K562 (cell line): Measurements from ENCODE around the gene PTTG1IP. TPM values are rescaled to one million over a fixed set of nuclear protein-coding genes. Genes with fewer than 3 reads are reported as not detected.

Source experiments
- ATAC-seq: fragments of 200-7000 bp; cut with Tn5 transposase; 3 replicates; pipeline ENCODE4 v1.9.1; 2020; ENCODE audit warnings: moderate library complexity
- BruUV-seq: library from RNA; stranded (reverse); fragments of 400-500 nt; replicated peaks from 2 replicates; lab custom pipeline; 2021; lab: Mats Ljungman, UMichigan
- CTCF ChIA-PET: fragments of 300-600 bp; formaldehyde crosslinking; extraction: SDS; loops from one replicate; lab custom pipeline; 2021; ENCODE audit warnings: low intra/inter-chr PET ratio; lab: Yijun Ruan, JAX
- POLR2A ChIA-PET: fragments of 300-600, 350-650 bp; sonication (Branson Sonifier 250); formaldehyde crosslinking; extraction: SDS; loops from one replicate; lab custom pipeline; 2021; ENCODE audit warnings: antibody characterized with exemption, inconsistent platforms; lab: Yijun Ruan, JAX
- DNase-seq, 4 experiments: peaks; one replicate each; pipeline versions ENCODE4 v3.0.0 to v3.0.0-alpha.2; 2011 to 2018; ENCODE audit warnings: low spot score in 3 of 4, mixed read lengths in 3 of 4; ENCODE audit errors: extremely low read depth in 1 of 4
- FAIRE-seq: peaks from 2 replicates; lab custom pipeline; 2011; peaks lifted over from hg19 to GRCh38; lab: Jason Lieb, UNC
- H2AFZ ChIP-seq: 2 replicates; pipeline ENCODE4 v1.6.0; 2011; ENCODE audit warnings: low read depth, low read length, control low read depth, inconsistent platforms
- H3K27ac ChIP-seq: fragments of 200-600 bp; 3 replicates; pipeline ENCODE4 v1.8.0; 2011; ENCODE audit warnings: low read depth, mild to moderate bottlenecking, control low read depth, inconsistent platforms, low read length, moderate library complexity, mixed read lengths; ENCODE audit errors: extremely low read depth
- H3K27me3 ChIP-seq, 2 experiments: fragments of 300-600 bp in 1 of 2; 2 replicates in 1 of 2; 3 replicates in 1 of 2; pipeline versions ENCODE4 v1.6.0 to v1.8.0; 2011; ENCODE audit warnings: inconsistent platforms in 2 of 2, low read length in 2 of 2, mild to moderate bottlenecking in 1 of 2, mixed read lengths in 1 of 2, moderate library complexity in 1 of 2; ENCODE audit not compliant: control insufficient read depth in 2 of 2, insufficient read depth in 2 of 2
- H3K36me3 ChIP-seq: fragments of 300-600 bp; 3 replicates; pipeline ENCODE4 v1.8.0; 2011; ENCODE audit warnings: mild to moderate bottlenecking, low read length, inconsistent platforms; ENCODE audit not compliant: control insufficient read depth, insufficient read depth
- H3K4me1 ChIP-seq, 2 experiments: fragments of 200-600 bp in 1 of 2; replicated peaks in 1 of 2; 2 replicates in 1 of 2; 3 replicates in 1 of 2; pipeline versions ENCODE4 v1.5.1 to v1.8.0; 2011; ENCODE audit warnings: inconsistent platforms in 2 of 2, low read length in 2 of 2, mild to moderate bottlenecking in 1 of 2, mixed read lengths in 1 of 2, moderate library complexity in 1 of 2; ENCODE audit not compliant: control insufficient read depth in 2 of 2, insufficient read depth in 2 of 2
- H3K4me2 ChIP-seq: 2 replicates; pipeline ENCODE4 v1.6.1; 2011; ENCODE audit warnings: low read length, control low read depth, inconsistent platforms, mixed read lengths; ENCODE audit not compliant: insufficient read depth
- H3K4me3 ChIP-seq: fragments of 200-600 bp; sonication (generic), shearing (Covaris generic); 2 replicates; pipeline ENCODE4 v1.5.1; 2016; ENCODE audit warnings: control low read depth, inconsistent platforms
- H3K79me2 ChIP-seq: fragments of 200-600 bp; 3 replicates; pipeline ENCODE4 v1.8.0; 2011; ENCODE audit warnings: low read length, inconsistent platforms; ENCODE audit not compliant: control insufficient read depth, insufficient read depth
- H3K9ac ChIP-seq, 2 experiments: 2 replicates each; pipeline versions ENCODE4 v1.6.0 to v1.6.1; 2011; ENCODE audit warnings: low read depth in 2 of 2, low read length in 2 of 2, control low read depth in 1 of 2, inconsistent platforms in 1 of 2, mild to moderate bottlenecking in 1 of 2, mixed read lengths in 1 of 2; ENCODE audit not compliant: insufficient read depth in 1 of 2
- H3K9me1 ChIP-seq: one replicate; pipeline ENCODE4 v1.6.0; 2011; ENCODE audit warnings: inconsistent platforms, mild to moderate bottlenecking, low read length, moderate library complexity; ENCODE audit not compliant: control insufficient read depth, insufficient read depth
- H3K9me3 ChIP-seq: replicated peaks from 2 replicates; pipeline ENCODE4 v1.5.1; 2011; ENCODE audit warnings: low read depth, low read length, inconsistent platforms; ENCODE audit not compliant: control insufficient read depth, insufficient read depth
- H4K20me1 ChIP-seq: replicated peaks from 2 replicates; pipeline ENCODE4 v1.6.1; 2011; ENCODE audit warnings: low read length, inconsistent platforms, mixed read lengths; ENCODE audit not compliant: control insufficient read depth, insufficient read depth
- DPF2 ChIP-seq: fragments of 450-650 bp; IDR thresholded peaks from 2 replicates; pipeline ENCODE4 v1.6.1; 2016
- GTF2A2 ChIP-seq: IDR thresholded peaks from 2 replicates; pipeline ENCODE4 v1.6.1; 2016; ENCODE audit warnings: mild to moderate bottlenecking, missing genetic modification characterization, missing compliant biosample characterization
- HDAC2 ChIP-seq: fragments of 450-650 bp; IDR thresholded peaks from 2 replicates; pipeline ENCODE4 v1.6.1; 2016; ENCODE audit warnings: mild to moderate bottlenecking
- HMBOX1 ChIP-seq: sonication (generic); IDR thresholded peaks from 2 replicates; pipeline ENCODE4 v1.6.1; 2016
- LEF1 ChIP-seq: fragments of 450-650 bp; IDR thresholded peaks from 2 replicates; pipeline ENCODE4 v1.6.1; 2016; ENCODE audit warnings: mild to moderate bottlenecking
- MYC ChIP-seq, 2 experiments: fragments of 250-450 bp in 1 of 2; sonication (Bioruptor Pico) in 1 of 2; IDR thresholded peaks; 2 replicates each; pipeline versions ENCODE4 v1.5.1 to v1.6.1; 2012 to 2021; ENCODE audit warnings: low read depth in 2 of 2, borderline replicate concordance in 1 of 2, improper control_type of control experiment in 1 of 2, low read length in 1 of 2, mild to moderate bottlenecking in 1 of 2, moderate library complexity in 1 of 2
- RBFOX2 ChIP-seq: fragments of 200-400 bp; formaldehyde crosslinking; IDR thresholded peaks from 2 replicates; pipeline ENCODE4 v1.6.1; 2017; ENCODE audit warnings: low read depth, mild to moderate bottlenecking, low read length, moderate library complexity
- RCOR1 ChIP-seq, 2 experiments: IDR thresholded peaks; 2 replicates each; pipeline ENCODE4 v1.6.1; 2012; ENCODE audit warnings: low read depth in 2 of 2, low read length in 2 of 2, borderline replicate concordance in 1 of 2, improper control_type of control experiment in 1 of 2
- SETDB1 ChIP-seq: IDR thresholded peaks from one replicate; pipeline ENCODE4 v1.6.1; 2012; ENCODE audit warnings: low read length, control low read depth, inconsistent platforms
- THRA ChIP-seq: fragments of 450-650 bp; IDR thresholded peaks from 2 replicates; pipeline ENCODE4 v1.6.1; 2017; ENCODE audit warnings: mild to moderate bottlenecking, moderate library complexity
- ZNF586 ChIP-seq: fragments of 450-650 bp; formaldehyde crosslinking; conservative IDR thresholded peaks from 2 replicates; pipeline ENCODE4 v1.4.0; 2020; ENCODE audit warnings: mild to moderate bottlenecking, moderate library complexity
- WGBS: fragments of 100-300 bp; shearing (Covaris generic); methylation state at CpG from one replicate; pipeline ENCODE4 v1.1.6; 2016; ENCODE audit warnings: low coverage, mixed read lengths; ENCODE audit not compliant: insufficient coverage; ENCODE audit errors: missing lambda C conversion rate; 5-methylcytosine and 5-hydroxymethylcytosine counted together
- in situ Hi-C: fragments of 300-500 bp; cut with MboI; formaldehyde crosslinking; loops from 4 replicates; pipeline ENCODE4 v1.15.0; 2018; ENCODE audit warnings: inconsistent platforms, mixed read lengths
- intact Hi-C: fragments of 100-400 bp; cut with micrococcal nuclease; formaldehyde crosslinking; loops from 2 replicates; pipeline ENCODE4 v1.14.2; 2022
- polyA plus RNA-seq, 8 experiments: library from polyadenylated mRNA; depleted of rRNA in 4 of 8; stranded (reverse) in 5 of 8; unstranded in 3 of 8; fragments of >200 nt; fragmentation: Nextera tagmentation in 2 of 8; fragmentation: Illumina TruSeq in 1 of 8; extraction: Ambion mirVana in 2 of 8; extraction: Trizol in 1 of 8; gene quantifications; 2 replicates each; pipeline versions ENCODE4 v1.2.1 to v1.2.3, GENCODE V29; 2011 to 2014; ENCODE audit warnings: inconsistent platforms in 1 of 8, missing spikeins in 1 of 8
- total RNA-seq, 7 experiments: library from RNA; depleted of rRNA in 6 of 7; stranded (reverse); fragments of >200 nt in 6 of 7; fragmentation: Illumina TruSeq in 2 of 7; extraction: Trizol in 2 of 7; gene quantifications; 2 replicates each; pipeline versions ENCODE4 v1.2.1 to v1.2.3, GENCODE V29; 2011 to 2021; ENCODE audit warnings: low replicate concordance in 1 of 7
- TF ChIP-seq, protein P1 (sequence below): sonication (generic); formaldehyde crosslinking; IDR thresholded peaks from 2 replicates; pipeline ENCODE4 v1.9.0; 2022; ENCODE audit warnings: mild to moderate bottlenecking, missing genetic modification reagents
- TF ChIP-seq, protein P2 (sequence below): sonication (generic); formaldehyde crosslinking; IDR thresholded peaks from 2 replicates; pipeline ENCODE4 v1.9.0; 2022; ENCODE audit warnings: mild to moderate bottlenecking, missing genetic modification reagents
- TF ChIP-seq, protein P3 (sequence below), 2 experiments: fragments of 450-650 bp; conservative IDR thresholded peaks; 2 replicates each; pipeline ENCODE4 v1.6.1; 2017; ENCODE audit warnings: mild to moderate bottlenecking in 2 of 2, moderate library complexity in 2 of 2

Gene PTTG1IP
- total and polyA plus RNA-seq, 9 of the 15 experiments (the other 6 are each of a cell fraction or from before 2014, with no cell fraction given), result 5.0 to 99.3 (median 82.4) TPM

GRCh38 chr21:44836666-44837471, 36.6 kb downstream of the PTTG1IP start:
- ATAC-seq (peak; percentile 87), DNase-seq (peak; percentile 47 to 82 (median 64)), FAIRE-seq (peak; percentile 85)
- H3K9me1 ChIP-seq, result no peaks in the 10 kb centered on the region
- H3K4me2 ChIP-seq, result peak overlapping the region; percentile 43; the same call in 1 of the 2 replicates
- peaks cover 21 to 48% of the 10 kb centered on the region in 2 experiments for H3K4me1 ChIP-seq
- H3K36me3 ChIP-seq, result no peaks in the 10 kb centered on the region
- H3K4me3 ChIP-seq, result no peak overlapping the region
- in situ Hi-C loops, result no loop called here
- BruUV-seq, result no TSS peak
- intact Hi-C loops, result loop anchor here (10.0 kb wide), 1 partner anchor 792 kb away; no protein-coding TSS in a partner anchor
- peak overlapping the region in 1 of 2 experiments; percentile 62; a peak in 2 of 4 replicates for H3K9ac ChIP-seq
- WGBS, result 41% methylated on average over 32 of the region's 37 CpGs
- peaks cover 7 to 23% of the 10 kb centered on the region in 2 experiments; a peak in 4 of 5 replicates for H3K27me3 ChIP-seq
- peak overlapping the region; percentile 64 for H2AFZ ChIP-seq
- ChIA-PET POLR2A (interaction anchor here (0.6 to 1.0 kb wide), 3 partner anchors 14 to 35 kb away, joined by 3 read pairs; partner anchors contain the start of gene UBE2G2), CTCF (no interaction called here)
- H3K27ac ChIP-seq, result no peak overlapping the region; the same call in 2 of the 3 replicates
- H4K20me1 ChIP-seq, result peaks cover 5% of the 10 kb centered on the region; the same call in 1 of the 2 replicates
- no peaks in the 10 kb centered on the region for H3K9me3 ChIP-seq
- no peaks in the 10 kb centered on the region for H3K79me2 ChIP-seq
- TF ChIP-seq ZNF586 (CRISPR knock-in tag) (no peak), THRA (peak; percentile 96), HDAC2 (peak; percentile 42; the same call in 1 of the 2 replicates), GTF2A2 (tag) (no peak), RBFOX2 (0 out of 2 replicates have a peak, but pooled peaks have one; percentile 16), DPF2 (no peak), SETDB1 (peak; percentile 11), HMBOX1 (0 out of 2 replicates have a peak, but pooled peaks have one; percentile 10), RCOR1 (IDR thresholded peaks at IDR 0.05; ENCODE audit: borderline replicate concordance in 1 of 2, low read depth in 2 of 2, low read length in 2 of 2) (peak in 1 of 2 experiments; percentile 83; a peak in 2 of 4 replicates), LEF1 (peak; percentile 76; the same call in 1 of the 2 replicates), MYC (IDR thresholded peaks at IDR 0.05; ENCODE audit: low read depth, low read length) (peak; percentile 65), MYC (CRISPR knock-in tag; IDR thresholded peaks at IDR 0.05; ENCODE audit: borderline replicate concordance, low read depth) (no peak)
- TF ChIP-seq, protein P1, sequence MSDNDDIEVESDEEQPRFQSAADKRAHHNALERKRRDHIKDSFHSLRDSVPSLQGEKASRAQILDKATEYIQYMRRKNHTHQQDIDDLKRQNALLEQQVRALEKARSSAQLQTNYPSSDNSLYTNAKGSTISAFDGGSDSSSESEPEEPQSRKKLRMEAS (CRISPR knock-in tag), result peak; percentile 81
- TF ChIP-seq, protein P2, sequence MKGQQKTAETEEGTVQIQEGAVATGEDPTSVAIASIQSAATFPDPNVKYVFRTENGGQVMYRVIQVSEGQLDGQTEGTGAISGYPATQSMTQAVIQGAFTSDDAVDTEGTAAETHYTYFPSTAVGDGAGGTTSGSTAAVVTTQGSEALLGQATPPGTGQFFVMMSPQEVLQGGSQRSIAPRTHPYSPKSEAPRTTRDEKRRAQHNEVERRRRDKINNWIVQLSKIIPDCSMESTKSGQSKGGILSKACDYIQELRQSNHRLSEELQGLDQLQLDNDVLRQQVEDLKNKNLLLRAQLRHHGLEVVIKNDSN (CRISPR knock-in tag), result peak; percentile 97
- TF ChIP-seq, protein P3, sequence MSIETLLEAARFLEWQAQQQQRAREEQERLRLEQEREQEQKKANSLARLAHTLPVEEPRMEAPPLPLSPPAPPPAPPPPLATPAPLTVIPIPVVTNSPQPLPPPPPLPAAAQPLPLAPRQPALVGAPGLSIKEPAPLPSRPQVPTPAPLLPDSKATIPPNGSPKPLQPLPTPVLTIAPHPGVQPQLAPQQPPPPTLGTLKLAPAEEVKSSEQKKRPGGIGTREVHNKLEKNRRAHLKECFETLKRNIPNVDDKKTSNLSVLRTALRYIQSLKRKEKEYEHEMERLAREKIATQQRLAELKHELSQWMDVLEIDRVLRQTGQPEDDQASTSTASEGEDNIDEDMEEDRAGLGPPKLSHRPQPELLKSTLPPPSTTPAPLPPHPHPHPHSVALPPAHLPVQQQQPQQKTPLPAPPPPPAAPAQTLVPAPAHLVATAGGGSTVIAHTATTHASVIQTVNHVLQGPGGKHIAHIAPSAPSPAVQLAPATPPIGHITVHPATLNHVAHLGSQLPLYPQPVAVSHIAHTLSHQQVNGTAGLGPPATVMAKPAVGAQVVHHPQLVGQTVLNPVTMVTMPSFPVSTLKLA (conservative IDR thresholded peaks at IDR 0.05), result peak in 1 of 2 experiments; percentile 80; a peak in 3 of 4 replicates
